ENCODE data around the gene STRADA. TPM values are rescaled to one million over a fixed set of nuclear protein-coding genes. Genes with fewer than 3 reads are reported as not detected.
A peak's percentile ranks its signal among the peaks of the same experiment; 100 is the strongest.

STRADA gene
- total RNA-seq, 6 experiments from 2014 or later = 18.2 to 24.1 (median 21.6) TPM

DNA sequence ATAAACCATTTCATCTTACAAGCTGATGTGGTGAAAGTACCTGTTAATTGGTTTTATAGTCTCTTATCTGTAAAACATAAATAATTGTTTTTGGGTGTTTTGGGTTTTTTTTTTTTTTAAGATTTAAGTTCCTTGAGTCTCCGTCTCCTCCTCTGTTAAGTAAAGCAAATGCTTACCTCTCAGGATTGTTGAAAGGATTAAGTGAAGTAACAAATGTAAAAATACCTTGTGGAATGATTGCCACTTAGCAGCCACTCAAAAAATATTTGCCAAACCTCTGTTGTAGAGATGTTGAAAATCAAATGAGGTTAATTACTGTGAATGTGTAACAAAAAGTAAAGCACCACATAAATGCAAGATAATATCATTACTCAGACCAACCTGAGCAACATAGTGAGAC lies 60.9 kb downstream of the STRADA start:
- Mint-ChIP-seq H3K27ac (no peak overlapping the region), H3K9me3 (no peaks in the 10 kb centered on the region), H3K4me3 (no peak overlapping the region), H3K4me1 (ENCODE audit: low read depth) (peaks cover 7% of the 10 kb centered on the region), H3K27me3 (ENCODE audit: insufficient read depth) (no peaks in the 10 kb centered on the region), H3K36me3 (ENCODE audit: low read depth) (peaks cover 5% of the 10 kb centered on the region; the same call in 1 of the 2 replicates)
- TF ChIP-seq, protein P1, sequence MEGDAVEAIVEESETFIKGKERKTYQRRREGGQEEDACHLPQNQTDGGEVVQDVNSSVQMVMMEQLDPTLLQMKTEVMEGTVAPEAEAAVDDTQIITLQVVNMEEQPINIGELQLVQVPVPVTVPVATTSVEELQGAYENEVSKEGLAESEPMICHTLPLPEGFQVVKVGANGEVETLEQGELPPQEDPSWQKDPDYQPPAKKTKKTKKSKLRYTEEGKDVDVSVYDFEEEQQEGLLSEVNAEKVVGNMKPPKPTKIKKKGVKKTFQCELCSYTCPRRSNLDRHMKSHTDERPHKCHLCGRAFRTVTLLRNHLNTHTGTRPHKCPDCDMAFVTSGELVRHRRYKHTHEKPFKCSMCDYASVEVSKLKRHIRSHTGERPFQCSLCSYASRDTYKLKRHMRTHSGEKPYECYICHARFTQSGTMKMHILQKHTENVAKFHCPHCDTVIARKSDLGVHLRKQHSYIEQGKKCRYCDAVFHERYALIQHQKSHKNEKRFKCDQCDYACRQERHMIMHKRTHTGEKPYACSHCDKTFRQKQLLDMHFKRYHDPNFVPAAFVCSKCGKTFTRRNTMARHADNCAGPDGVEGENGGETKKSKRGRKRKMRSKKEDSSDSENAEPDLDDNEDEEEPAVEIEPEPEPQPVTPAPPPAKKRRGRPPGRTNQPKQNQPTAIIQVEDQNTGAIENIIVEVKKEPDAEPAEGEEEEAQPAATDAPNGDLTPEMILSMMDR (IDR thresholded peaks at IDR 0.05) = no peak
- DNase-seq = no peak

- Mint-ChIP-seq H3K27ac (no peak overlapping the region), H3K4me3 (no peak overlapping the region)
These were observed 62.4 kb downstream of the STRADA start for GRCh38 chr17:63679214-63679613.

GRCh38 chr17:63676584-63676983 lies 65.0 kb downstream of the STRADA start:
- Mint-ChIP-seq H3K27ac (no peak overlapping the region), H3K4me1 (ENCODE audit: low read depth) (peaks cover 23% of the 10 kb centered on the region), H3K36me3 (ENCODE audit: low read depth) (peaks cover 5% of the 10 kb centered on the region; the same call in 1 of the 2 replicates), H3K4me3 (no peak overlapping the region), H3K27me3 (ENCODE audit: insufficient read depth) (peaks cover 2% of the 10 kb centered on the region; the same call in 1 of the 2 replicates), H3K9me3 (no peaks in the 10 kb centered on the region)
- DNase-seq = no peak
- TF ChIP-seq, protein P1 (IDR thresholded peaks at IDR 0.05) = no peak

More at GRCh38 chr17:63679214-63679613, 62.4 kb downstream of the STRADA start:
- H3K27me3 Mint-ChIP-seq (ENCODE audit: insufficient read depth) = peaks cover 2% of the 10 kb centered on the region; the same call in 1 of the 2 replicates
- H3K9me3 Mint-ChIP-seq = no peaks in the 10 kb centered on the region
- peaks cover 5% of the 10 kb centered on the region; the same call in 1 of the 2 replicates for H3K36me3 Mint-ChIP-seq (ENCODE audit: low read depth)
- TF ChIP-seq, protein P1 (IDR thresholded peaks at IDR 0.05) = no peak
- no peak for DNase-seq
- H3K4me1 Mint-ChIP-seq (ENCODE audit: low read depth) = peaks cover 22% of the 10 kb centered on the region

DNA sequence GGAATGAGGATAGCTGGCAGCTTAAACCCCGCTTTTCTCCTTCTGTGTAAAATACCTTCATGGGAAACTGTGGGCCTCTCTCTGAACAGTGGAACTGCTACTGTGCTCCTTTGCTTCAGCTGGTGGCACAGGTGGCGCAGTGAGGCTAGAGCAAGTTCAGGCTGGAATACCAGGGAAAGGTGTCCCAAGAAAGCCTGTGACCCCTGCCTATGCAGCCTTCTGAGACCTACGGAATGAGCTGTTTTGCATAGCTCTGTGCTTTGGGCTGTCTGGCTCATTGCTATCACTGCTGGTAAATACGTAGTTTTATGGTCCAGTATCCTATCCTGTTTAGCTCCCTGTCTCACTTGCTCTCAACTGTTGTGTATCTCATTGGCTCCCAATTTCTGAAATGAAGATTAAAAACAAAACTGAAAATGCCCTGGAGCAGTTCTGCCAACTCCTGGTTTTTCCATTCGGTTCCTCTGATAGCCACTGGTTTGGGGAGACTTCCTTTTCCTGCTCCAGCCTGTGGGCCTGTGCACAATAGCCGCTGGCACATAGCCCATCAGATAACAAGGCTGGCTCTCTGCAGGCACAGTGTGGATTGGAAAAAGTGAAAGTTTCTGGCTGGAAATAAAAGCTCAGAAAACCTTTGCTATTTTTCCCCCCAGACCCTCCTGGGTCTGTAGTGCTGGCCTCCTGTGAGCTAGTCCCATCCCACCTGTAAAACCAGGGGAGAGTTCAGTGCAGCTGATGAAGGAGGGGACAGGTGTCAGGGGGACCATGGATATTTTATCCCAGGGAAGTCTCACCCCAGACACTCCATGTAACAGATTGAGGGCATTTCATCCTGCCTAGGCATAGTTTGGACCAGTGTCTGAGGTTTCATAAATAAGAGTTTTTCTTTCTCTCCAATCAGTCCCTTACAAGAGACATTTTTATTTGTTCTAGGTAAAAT lies 65.7 kb downstream of the STRADA start:
- peak overlapping the region; percentile 39 for H3K27ac Mint-ChIP-seq
- no peaks in the 10 kb centered on the region for H3K9me3 Mint-ChIP-seq
- H3K4me3 Mint-ChIP-seq = peak overlapping the region; percentile 61; the same call in 1 of the 2 replicates
- TF ChIP-seq, protein P1 (IDR thresholded peaks at IDR 0.05) = no peak
- H3K36me3 Mint-ChIP-seq (ENCODE audit: low read depth) = peaks cover 5% of the 10 kb centered on the region; the same call in 1 of the 2 replicates
- H3K4me1 Mint-ChIP-seq (ENCODE audit: low read depth) = peaks cover 23% of the 10 kb centered on the region
- DNase-seq = peak; percentile 78
- peaks cover 2% of the 10 kb centered on the region; the same call in 1 of the 2 replicates for H3K27me3 Mint-ChIP-seq (ENCODE audit: insufficient read depth)

GRCh38 chr17:63675231-63675606 lies 66.4 kb downstream of the STRADA start:
- Mint-ChIP-seq H3K4me1 (ENCODE audit: low read depth) (peaks cover 23% of the 10 kb centered on the region), H3K4me3 (no peak overlapping the region), H3K27ac (no peak overlapping the region), H3K27me3 (ENCODE audit: insufficient read depth) (peaks cover 2% of the 10 kb centered on the region; the same call in 1 of the 2 replicates), H3K36me3 (ENCODE audit: low read depth) (peaks cover 5% of the 10 kb centered on the region; the same call in 1 of the 2 replicates), H3K9me3 (no peaks in the 10 kb centered on the region)
- TF ChIP-seq, protein P1 (IDR thresholded peaks at IDR 0.05) = no peak
- DNase-seq = no peak
